ENCODE results near the gene TEX51. TPM values are rescaled to one million over a fixed set of nuclear protein-coding genes. Genes with fewer than 3 reads are reported as not detected.

Gene TEX51
- total RNA-seq, 1 donor from 2014 or later, result not detected

DNA sequence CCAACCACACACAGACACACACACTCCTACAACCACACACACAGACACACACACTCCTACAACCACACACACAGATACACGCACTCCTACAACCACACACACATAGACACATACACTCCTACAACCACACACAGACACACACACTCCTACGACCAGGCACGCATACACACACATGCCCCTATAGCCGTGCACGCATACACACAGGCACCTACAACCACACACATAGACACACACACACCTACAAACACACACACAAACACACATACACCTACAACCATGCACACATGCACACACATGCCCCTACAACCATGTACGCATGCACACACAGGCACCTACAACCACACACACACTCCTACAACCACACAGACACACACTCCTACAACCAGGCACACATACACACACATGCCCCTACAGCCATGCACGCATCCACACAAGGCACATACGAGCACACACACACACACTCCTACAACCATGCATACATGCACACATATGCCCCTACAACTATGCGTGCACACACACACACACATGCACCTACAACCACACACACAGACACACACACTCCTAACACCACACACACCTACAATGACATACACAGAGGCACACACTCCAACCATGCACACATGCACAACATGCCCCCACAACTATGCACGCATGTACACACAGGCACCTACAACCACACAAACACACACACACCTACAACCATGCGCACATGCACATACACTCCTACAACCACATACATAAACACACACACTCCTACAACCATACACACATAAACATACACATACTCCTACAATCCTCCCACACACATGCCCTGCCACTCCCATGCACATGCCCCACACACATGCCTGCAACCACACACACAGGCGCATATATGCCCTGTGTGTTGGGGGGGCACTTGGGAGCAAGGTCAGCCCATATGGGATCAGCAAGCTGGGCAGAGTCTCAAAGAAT, 19.1 kb upstream of the TEX51 start:
- DNase-seq, result no peak

DNA sequence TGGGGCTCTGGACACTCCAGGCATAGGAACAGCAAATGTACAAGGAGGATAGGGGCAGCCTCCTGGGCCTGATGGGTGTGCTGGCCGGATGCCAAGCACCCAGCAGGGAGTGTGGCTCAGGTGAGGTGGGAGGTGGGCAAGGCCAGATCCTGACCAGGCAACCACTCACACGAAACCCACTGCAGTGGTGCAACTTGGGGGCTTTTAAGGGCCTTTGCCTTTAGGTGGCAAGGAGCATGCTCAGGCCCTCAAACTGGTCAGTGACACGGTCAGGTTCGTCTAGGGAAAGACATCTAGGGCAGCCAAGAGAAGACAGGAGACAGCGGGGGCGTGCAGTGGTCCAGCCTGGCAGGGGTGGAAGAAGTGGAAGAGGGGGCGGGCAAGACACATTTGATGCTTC, 18.4 kb upstream of the TEX51 start:
- DNase-seq, result no peak

DNA sequence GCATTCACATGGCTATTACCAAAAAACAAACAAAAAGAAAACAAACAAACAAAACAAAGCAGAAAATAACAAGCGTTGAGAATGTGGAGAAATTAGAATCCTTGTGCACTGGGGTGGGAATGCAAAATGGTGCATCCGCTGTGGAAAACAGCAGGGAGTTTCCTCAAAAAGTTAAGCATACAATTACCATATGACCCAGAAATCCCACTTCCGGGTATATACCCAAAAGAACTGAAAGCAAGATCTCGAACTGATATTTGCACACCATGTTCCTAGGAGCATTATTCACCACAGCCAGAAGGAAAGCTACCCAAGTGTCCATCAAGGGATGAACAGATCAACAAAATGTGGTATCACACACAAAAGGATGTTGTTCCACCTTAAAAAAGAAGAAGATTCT, 17.9 kb upstream of the TEX51 start:
- DNase-seq, result no peak

DNA sequence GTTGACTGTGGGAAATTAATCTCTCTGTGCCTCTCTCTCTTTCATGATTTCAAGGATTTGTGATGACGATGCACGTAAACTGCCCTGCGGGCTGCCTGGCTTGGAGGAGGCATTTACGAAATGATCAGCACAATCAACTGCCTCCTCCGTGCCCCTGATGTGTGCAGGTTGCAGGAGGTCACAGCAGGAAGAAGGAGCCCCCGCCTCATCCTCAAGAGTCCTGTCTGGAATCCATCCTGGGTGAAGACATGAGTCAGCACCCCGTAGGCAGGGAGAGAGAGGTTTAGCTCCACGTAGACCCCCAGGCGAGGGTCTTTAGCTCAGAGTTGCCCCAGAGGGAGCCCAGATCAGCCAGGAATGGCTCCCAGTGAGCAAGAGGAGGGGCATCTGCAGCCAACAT, 17.1 kb upstream of the TEX51 start:
- DNase-seq, result no peak

DNA sequence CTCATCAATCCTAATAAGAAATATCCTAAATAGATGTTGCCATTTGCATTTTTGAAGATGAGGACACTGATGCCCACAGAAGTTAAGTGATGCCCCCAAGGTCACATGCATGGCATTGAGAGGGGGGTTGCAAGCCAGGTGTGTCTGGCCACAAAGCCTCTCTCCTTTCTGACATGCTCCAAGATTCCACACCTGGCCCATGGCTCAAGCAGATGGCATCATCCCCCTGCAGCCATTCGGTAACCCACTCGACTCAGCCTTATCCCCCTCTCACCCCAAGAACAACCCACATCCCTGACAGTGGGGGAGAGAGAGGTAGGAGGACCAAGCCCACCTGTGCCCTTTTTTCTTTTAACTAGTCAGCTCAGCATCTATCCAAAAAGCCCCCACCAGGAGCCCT, 16.5 kb upstream of the TEX51 start:
- no peak for DNase-seq

DNA sequence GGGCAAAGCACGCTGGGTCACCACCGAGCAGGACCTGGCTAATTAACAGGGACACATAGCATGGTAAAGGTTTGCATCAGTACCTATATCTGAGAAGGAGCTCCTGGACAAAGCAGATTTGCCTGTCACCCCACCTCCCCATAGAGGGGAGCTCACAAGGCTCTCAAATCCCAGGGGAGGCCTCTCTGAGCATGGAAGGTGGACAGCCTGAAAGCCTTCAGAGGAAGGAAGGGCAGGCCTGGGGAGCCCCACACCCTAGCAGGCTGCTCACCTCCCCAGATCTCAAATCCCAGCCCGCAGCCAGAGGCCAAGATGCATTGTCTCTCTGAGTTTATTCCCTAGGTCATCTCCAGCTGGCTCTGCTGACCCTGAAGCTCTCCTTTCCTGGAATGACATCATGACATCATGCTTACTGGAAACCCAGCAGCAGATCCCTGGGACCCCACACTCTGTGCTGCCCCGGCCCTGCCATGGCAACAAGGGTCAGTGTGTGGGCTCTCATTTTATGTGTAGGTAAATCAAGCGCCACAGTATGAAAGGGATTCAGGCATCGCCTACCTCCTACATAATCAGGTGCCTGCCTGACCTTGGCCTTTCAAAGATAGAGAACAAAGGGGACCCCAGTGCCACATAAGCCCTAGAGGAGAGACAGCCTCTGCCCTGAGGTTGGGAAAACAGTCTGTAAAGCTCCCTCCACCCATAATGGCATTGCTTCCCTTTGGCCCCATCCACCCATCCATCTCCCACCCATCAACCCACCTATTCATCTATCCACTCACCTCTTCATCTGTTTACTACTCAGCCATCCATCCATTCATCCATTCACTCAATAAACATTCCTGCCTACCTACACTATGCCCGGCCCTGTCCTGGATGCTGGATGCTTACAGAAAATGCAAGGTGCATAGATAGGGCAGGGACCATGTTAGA, 15.7 kb upstream of the TEX51 start:
- DNase-seq, result no peak

DNA sequence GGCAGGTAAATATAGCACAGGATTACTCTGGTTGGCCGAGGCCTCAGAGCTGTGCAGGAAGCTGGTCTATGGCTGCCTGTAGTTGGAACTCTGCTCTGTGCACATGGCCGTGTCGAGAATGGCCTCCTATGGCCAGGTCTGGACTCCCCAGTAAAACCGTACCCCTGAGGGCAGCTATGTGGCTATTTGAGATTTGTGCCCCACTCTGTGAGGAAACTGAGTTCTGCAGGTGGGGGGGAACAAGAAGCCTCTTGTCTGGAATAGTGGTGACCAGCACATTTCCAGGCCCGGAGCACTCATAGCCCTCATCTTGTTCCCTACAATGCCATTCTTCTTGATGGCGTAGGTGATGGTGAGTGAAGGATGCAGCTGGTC, 15.0 kb upstream of the TEX51 start:
- DNase-seq, result no peak

DNA sequence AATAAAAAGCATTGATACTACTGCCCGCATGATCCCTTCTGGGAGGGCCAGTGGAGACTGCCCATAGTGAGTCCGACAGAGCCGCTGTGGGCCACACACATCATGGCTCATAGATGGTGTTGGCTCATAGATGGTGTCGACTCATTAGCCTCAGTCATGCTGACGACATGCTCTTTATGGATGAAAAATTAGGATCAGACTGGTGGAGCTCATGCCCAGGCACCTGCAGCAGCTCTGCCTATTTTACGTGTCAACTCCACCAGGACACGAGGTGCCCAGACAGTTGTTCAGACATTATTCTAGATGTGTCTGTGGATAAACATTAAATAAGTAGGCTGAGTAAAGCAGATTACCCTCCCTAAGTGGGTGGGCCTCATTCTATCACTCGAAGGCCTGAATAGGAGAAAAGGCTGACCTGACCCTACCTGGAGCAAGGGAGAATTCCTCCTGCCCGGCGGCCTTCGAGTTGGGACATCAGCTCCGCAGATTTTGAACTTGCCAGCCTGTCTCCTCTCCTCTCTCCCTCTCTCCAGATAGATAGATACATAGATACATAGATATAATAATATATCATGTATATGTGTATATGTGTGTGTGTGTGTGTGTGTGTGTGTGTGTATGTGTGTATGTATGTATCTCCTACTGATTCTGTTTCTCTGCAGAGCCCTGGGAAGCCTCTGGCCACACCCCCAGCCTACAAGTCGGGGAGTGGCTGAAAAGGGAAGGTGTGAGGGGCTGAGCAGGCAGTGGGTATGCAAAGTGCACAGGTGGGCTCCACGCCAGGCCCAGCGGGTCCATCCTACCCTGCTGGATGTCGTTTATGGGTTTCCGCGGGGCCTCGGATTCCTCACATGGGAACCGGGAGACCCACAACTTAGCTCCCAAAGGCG, 13.6 kb upstream of the TEX51 start:
- DNase-seq, result no peak

DNA sequence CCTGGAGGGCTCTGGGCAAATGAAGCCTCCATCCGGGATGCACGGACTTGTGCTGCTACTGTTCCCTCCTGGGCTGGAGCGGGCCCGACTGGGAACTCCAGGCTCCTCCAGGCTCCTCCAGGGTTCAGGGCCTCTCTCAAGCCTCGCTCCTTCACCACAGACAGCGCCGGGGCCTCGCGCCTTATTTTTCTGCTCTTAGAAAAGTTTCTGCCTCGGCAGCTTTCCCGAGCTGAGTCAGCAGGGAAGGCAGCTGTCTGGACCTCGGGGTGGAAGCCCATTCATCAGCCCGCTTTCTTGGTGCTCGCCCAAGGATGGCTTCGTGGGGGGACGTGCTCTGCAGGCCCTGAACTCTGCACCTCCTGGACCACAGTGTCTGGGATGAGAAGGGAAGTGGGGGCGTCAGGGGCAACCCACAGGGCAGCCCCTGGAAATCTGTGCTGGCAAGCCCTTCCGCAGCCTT, 12.9 kb upstream of the TEX51 start:
- DNase-seq, result peak; percentile 35

DNA sequence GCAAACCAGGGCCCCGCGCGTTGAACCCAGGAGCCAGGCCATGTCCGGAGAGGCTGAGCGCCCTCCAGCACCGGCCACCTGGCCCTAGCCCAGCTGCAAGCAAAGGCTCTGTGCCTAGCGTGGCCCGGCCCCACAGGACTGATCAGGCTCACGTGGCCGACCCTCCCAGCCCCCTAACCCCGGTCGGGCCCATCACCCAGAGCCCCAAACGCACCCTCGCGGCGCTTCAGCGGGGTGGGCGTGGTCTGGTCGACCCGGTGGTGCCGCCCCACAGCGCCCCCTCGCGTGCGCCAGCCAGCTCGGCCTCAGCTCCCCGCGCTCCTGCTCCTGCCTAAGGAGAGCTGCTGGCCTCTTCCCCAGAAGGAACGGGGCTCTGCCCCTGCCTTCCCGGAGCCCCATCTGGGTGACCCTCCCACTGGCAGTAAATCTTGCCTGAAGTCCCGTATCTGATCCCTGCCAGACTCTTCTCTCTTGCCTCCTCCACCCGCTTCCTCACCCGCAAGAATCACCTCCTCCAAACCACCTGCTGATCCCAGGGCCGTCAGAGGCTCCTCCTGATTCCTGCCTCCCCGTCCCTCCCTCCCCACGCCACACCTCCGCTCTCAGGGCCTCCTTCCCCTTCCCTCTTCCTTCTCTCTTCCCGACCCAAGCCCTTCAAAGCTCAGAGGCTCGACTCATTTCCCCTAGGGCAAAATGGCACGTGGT, 12.3 kb upstream of the TEX51 start:
- peak; percentile 37 for DNase-seq

DNA sequence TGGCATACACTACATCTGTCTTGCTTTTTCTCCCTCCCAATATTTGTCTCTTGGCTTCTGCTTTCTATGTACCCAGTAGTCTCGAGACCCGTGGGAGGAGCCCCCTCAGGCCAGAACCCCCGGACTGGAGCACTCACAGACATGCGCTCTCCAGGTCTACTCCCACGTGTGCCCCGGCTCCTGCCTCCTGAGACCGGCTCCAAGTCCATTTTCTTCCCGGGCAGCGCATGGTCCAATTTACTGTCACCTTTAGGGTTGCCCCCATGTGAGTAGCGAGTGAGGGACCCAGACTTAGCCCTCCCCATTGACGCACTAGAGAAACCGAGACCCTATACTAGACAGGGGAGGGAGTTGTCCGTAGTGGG, 11.8 kb upstream of the TEX51 start:
- DNase-seq, result no peak

DNA sequence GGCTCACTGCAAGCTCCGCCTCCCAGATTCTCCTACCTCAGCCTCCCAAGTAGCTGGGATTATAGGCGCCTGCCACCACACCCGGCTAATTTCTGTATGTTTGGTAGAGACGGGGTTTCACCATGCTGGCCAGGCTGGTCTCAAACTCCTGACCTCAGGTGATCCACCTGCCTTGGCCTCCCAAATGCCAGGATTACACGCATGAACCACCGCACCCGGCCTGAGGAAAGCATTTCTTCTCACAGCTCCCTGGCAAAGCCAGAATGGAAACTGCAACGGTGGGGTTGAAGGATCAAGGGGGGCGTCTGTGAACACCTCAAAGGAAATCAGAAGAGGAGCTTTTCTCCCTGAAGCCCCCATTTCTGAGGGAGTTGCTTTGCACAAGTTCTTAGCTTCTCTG, 11.2 kb upstream of the TEX51 start:
- DNase-seq, result no peak

DNA sequence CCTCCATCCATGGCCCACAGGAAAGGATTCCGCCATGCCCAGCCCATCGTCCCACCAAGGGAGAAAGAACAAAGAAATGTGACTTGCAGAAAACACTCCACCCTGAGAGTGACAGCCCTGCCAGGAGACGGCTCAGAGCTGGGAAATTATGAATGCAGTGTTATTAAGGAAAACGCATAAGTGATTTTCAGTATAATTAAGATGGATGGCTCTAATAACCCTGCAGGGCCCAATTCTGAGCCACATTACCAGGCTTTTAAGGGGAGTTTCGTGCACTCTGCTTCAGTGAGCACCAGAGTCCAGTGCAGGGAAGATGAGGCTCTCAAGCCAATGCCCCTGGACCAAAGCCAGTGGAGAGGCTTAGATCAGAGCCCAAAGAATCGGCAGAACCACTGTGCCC, 10.6 kb upstream of the TEX51 start:
- DNase-seq, result no peak

DNA sequence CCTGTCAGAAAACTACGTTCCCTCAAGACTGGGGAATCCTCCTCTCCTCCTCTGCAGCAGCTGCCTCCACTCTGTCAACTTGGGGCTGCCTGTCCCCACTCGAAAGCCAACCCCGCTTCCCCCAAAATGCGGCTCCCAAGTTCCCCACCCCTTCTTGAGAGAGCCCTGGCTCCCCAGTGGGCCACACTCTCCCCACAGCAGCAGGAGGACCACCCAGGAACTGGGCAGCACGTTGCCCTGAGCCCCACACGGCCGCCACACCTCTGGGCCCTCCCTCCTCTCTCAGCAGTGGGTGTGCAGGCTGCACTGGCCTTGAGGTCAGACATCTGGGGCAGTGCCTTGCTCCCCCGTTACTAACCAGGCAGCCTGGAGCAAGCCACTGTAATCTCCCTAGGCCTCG, 9.6 kb upstream of the TEX51 start:
- no peak for DNase-seq

DNA sequence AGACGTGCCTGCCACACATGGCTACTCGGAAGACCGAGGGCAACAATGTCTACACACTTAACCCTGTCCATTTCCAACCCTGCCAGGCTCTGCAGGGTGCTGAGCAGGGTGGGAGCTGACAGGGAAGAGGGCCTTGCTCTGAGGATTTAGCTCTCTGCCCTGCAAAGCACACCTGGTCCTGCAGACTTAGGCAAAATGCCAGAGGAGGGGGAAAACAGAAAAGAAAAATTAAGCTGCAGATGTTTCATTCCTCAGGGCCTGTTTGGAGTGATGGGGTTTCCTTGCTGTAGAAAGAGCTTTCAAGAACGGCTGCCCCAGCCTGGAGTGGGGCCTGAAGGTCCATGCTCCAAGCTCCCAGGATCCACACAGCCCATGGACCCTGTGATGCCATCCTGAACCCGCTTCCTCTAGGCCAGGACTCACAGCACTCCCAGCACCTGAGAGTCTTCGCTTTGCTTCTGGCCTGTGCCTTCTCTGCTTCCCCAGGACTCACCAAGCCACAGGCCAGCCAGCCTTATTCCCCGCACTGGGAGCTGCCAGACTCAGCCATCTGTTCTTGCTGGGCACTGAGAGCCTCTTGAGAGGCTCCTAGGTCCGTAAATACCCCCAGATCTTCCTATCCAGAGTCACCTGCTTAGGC, 9.1 kb upstream of the TEX51 start:
- DNase-seq, result no peak

DNA sequence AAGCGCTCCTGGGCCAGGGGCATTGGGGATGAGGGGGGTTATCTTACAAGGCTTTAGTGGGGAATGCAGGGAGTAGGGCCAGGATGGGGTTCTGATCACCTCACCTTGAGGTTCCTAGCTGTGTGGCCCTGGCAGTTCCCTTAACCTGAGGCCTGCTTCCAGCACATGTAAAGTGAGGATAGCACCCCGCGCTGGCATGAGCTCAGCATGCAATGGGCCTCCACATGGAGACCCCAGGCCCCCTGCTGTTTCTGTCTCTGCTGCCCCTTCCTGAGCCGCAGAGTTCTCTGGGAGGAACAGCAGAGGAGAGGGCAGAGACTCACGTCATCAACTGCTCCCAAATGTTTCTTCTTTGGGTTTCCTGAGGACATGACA, 8.6 kb upstream of the TEX51 start:
- no peak for DNase-seq

DNA sequence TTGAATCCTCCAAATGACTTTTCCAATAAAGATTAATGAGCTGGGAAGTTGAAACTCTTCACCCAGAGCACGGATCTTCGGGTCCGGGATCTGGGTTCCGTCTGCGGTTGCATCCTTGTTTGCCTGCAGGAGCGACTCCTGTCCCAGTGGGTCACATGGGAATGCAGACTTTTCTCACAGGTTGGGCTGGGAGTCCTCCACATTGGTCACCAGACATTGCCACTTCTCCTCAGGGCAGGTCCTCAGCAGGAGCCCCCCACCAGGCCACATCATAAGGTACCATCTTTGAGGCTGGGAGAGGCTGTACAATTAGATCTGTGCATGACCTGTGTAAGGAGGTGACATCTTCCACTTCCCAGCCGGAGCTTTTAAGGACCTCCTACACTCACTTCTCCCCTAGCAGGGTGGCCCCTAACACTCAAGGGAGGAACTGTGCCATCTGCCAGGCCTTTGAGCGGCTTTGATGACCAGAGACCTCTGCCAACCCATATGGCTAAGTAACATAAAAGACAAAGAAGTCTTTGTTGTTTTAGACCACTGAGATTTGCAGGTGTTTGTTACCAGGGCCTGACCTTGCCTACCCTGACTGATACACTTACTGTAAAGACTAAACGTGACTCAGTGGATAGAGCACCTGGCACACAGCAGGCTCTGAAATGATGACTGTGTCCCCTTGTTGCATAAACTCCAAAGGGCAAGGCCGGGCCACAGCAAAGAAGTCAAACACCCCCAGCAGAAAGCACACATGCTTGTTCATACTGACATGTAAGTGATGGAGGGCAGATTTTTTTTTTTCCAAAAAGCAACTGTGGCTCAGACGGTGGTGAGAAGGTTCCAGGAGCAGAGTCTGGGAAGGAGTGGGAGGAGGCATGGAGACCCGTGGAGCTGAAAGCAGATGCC, 7.9 kb upstream of the TEX51 start:
- DNase-seq, result no peak

DNA sequence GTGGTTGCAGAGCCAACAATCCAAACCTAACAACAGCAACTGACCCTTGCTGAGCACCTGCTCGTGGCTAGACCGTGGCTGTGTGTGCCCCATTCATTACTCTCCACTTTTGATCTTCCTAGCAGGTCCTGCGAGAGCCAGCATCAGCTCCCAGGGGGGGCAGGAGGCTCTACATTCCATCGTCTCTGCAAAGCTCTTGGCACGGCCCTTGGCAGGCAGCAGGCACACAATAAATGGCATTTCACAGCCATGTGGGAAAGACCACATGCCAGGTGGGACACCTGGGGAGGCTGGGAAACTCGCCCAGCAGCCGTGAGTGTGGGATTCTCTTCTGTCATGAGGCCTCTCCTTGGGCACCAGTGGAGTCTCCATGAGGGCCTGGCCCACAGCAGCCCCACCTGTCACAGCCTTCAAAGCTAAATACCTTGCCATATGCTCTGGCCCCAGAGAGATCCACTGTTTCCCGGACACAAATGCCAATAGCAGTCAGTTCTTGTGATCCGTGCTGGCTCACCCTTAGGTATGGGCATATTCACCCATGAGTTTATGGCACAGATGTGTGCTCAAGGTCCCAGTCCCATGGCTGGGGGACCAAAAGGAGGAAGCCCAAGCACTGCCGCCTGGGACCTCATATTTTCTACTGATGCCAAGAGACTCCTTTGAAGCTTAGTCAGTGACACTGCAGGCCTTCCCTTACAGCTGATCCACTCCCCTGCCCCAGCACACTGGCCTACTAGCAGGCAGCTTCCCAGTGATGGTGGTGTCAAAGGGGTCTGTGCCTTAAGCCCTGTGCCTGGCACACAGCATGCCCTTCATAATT, 6.8 kb upstream of the TEX51 start:
- DNase-seq, result no peak

DNA sequence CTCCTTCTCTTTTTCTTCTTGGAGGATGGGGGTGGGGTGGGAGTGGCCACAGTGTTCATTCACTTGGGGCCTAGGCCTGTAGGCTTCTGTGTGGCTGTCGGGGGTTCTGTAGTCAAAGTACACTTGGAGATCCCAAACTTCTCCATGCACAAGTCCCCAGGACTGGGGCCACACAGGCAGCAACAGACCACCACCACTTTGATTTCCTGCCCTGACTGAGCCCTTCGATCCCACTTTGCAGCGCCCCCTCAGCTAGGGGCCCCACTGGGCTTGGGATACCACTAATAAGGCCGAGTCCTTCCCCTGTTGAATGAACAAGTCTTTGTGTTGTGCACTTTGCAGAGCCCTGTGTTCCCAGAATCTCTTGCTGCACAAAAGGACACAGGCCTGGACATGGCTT, 5.5 kb upstream of the TEX51 start:
- no peak for DNase-seq

All from skin of body (tissue), 2 donors.